Measurements from ENCODE around the gene CRYBG1.

The CRYBG1 gene

GRCh38 chr6:106419900-106420613, 59.5 kb downstream of the CRYBG1 start:
- no peaks in the 10 kb centered on the region for H3K9me3 ChIP-seq (ENCODE audit: low read length)
- H2AFZ ChIP-seq (ENCODE audit: low read depth, low read length) = no peak overlapping the region
- no peaks in the 10 kb centered on the region for H3K4me1 ChIP-seq (ENCODE audit: insufficient read depth, low read length)
- H3K27me3 ChIP-seq (ENCODE audit: insufficient read depth, low read length) = peaks cover 9% of the 10 kb centered on the region
- H3K4me3 ChIP-seq (ENCODE audit: low read length) = no peak overlapping the region
- H3K36me3 ChIP-seq (ENCODE audit: insufficient read depth, low read length) = no peaks in the 10 kb centered on the region

GRCh38 chr6:106421496-106421895, 61.0 kb downstream of the CRYBG1 start:
- H3K36me3 ChIP-seq (ENCODE audit: insufficient read depth, low read length) = no peaks in the 10 kb centered on the region
- no peaks in the 10 kb centered on the region for H3K9me3 ChIP-seq (ENCODE audit: low read length)
- H3K27me3 ChIP-seq (ENCODE audit: insufficient read depth, low read length) = peaks cover 13% of the 10 kb centered on the region
- no peak overlapping the region for H3K4me3 ChIP-seq (ENCODE audit: low read length)
- no peak overlapping the region for H2AFZ ChIP-seq (ENCODE audit: low read depth, low read length)
- no peaks in the 10 kb centered on the region for H3K4me1 ChIP-seq (ENCODE audit: insufficient read depth, low read length)

DNA sequence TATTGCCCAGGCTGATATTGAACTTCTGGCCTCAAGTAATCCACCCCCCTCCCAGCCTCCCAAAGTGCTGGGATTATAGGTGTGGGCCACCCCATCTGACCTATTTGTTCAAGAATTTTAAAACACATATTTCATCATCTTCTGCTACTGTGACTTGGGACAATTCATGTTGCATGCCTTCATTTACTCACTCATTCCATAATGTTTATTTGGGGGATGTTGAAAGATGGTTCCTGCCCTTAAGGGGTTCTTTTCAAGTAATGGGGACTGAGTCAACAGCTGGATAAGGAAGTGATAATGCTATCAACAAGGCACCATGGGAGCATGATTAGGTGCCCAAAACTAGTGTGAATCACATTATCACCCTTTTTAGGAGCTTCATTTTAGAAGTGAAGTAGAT, 62.0 kb downstream of the CRYBG1 start:
- no peak overlapping the region for H2AFZ ChIP-seq (ENCODE audit: low read depth, low read length)
- H3K4me3 ChIP-seq (ENCODE audit: low read length) = no peak overlapping the region
- H3K9me3 ChIP-seq (ENCODE audit: low read length) = no peaks in the 10 kb centered on the region
- no peaks in the 10 kb centered on the region for H3K36me3 ChIP-seq (ENCODE audit: insufficient read depth, low read length)
- peaks cover 18% of the 10 kb centered on the region for H3K27me3 ChIP-seq (ENCODE audit: insufficient read depth, low read length)
- H3K4me1 ChIP-seq (ENCODE audit: insufficient read depth, low read length) = no peaks in the 10 kb centered on the region

DNA sequence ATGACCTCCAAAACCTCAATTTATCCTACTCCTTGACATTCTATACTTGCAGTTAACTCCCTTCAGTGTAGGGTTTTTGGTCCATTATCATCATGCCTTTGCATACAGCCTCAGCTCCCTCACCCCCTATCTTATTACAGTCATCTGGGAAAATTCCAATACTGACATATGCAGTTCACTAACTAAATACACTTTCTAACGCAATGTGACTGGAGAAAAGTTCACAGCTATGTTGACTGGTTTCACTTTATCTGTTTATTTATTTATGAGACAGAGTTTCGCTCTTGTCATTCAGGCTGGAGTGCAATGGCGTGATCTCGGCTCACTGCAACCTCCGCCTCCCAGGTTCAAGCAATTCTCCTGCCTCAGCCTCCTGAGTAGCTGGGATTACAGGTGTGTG, 64.9 kb downstream of the CRYBG1 start:
- Histone ChIP-seq H3K4me1 (ENCODE audit: insufficient read depth, low read length) (no peaks in the 10 kb centered on the region), H3K36me3 (ENCODE audit: insufficient read depth, low read length) (no peaks in the 10 kb centered on the region), H3K9me3 (ENCODE audit: low read length) (no peaks in the 10 kb centered on the region), H3K4me3 (ENCODE audit: low read length) (no peak overlapping the region), H2AFZ (ENCODE audit: low read depth, low read length) (no peak overlapping the region), H3K27me3 (ENCODE audit: insufficient read depth, low read length) (peaks cover 22% of the 10 kb centered on the region)

- Histone ChIP-seq H3K9me3 (ENCODE audit: low read length) (no peaks in the 10 kb centered on the region), H2AFZ (ENCODE audit: low read depth, low read length) (no peak overlapping the region), H3K4me3 (ENCODE audit: low read length) (no peak overlapping the region), H3K4me1 (ENCODE audit: insufficient read depth, low read length) (no peaks in the 10 kb centered on the region), H3K27me3 (ENCODE audit: insufficient read depth, low read length) (peaks cover 19% of the 10 kb centered on the region), H3K36me3 (ENCODE audit: insufficient read depth, low read length) (no peaks in the 10 kb centered on the region)
These were observed 65.9 kb downstream of the CRYBG1 start for GRCh38 chr6:106426250-106426970.

GRCh38 chr6:106430466-106430865, 69.9 kb downstream of the CRYBG1 start:
- Histone ChIP-seq H3K36me3 (ENCODE audit: insufficient read depth, low read length) (no peaks in the 10 kb centered on the region), H3K9me3 (ENCODE audit: low read length) (no peaks in the 10 kb centered on the region), H3K27me3 (ENCODE audit: insufficient read depth, low read length) (peaks cover 12% of the 10 kb centered on the region), H2AFZ (ENCODE audit: low read depth, low read length) (no peak overlapping the region), H3K4me3 (ENCODE audit: low read length) (no peak overlapping the region), H3K4me1 (ENCODE audit: insufficient read depth, low read length) (no peaks in the 10 kb centered on the region)

DNA sequence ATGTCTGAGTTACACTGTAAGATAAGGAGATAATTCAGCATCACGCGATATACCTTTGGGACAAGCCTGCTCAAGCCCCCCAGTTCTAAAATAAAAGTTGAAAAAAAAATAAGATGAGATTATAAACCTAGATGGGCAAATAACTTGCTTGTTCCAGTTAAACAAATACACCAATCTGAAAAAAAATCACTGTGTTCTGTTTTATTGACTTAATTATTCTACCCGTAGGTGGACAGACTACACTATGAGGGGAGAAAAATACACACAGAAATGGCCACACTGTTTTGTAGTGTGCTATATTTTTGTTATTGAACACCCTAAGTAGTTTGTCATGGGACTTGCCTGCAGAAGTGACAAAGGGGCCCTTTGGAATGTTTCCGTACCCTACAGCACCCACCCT, 70.9 kb downstream of the CRYBG1 start:
- Histone ChIP-seq H3K27me3 (ENCODE audit: insufficient read depth, low read length) (peaks cover 8% of the 10 kb centered on the region), H2AFZ (ENCODE audit: low read depth, low read length) (no peak overlapping the region), H3K4me1 (ENCODE audit: insufficient read depth, low read length) (no peaks in the 10 kb centered on the region), H3K9me3 (ENCODE audit: low read length) (no peaks in the 10 kb centered on the region), H3K36me3 (ENCODE audit: insufficient read depth, low read length) (no peaks in the 10 kb centered on the region), H3K4me3 (ENCODE audit: low read length) (no peak overlapping the region)

DNA sequence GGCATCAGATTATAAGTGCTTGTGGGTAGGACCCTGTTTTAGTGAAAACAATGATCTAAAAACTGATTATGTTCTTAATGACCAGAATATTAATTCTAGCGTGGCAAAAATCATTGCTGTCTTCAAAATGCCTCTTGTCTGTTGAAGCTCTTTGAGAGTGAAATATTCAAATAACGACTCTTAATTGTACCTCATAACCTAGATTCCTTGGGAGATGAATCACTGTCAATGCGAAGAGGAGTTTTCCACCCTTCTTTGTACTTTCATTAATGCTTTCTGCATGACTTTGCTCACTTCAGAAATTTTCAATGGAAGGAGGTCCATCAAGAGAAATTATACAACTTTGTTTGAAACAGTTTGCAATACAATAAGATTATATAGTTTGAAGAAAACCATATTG, 71.5 kb downstream of the CRYBG1 start:
- Histone ChIP-seq H3K9me3 (ENCODE audit: low read length) (no peaks in the 10 kb centered on the region), H2AFZ (ENCODE audit: low read depth, low read length) (no peak overlapping the region), H3K27me3 (ENCODE audit: insufficient read depth, low read length) (peaks cover 4% of the 10 kb centered on the region), H3K4me1 (ENCODE audit: insufficient read depth, low read length) (no peaks in the 10 kb centered on the region), H3K4me3 (ENCODE audit: low read length) (no peak overlapping the region), H3K36me3 (ENCODE audit: insufficient read depth, low read length) (no peaks in the 10 kb centered on the region)

- Histone ChIP-seq H3K36me3 (ENCODE audit: insufficient read depth, low read length) (no peaks in the 10 kb centered on the region), H3K4me3 (ENCODE audit: low read length) (no peak overlapping the region), H3K4me1 (ENCODE audit: insufficient read depth, low read length) (no peaks in the 10 kb centered on the region), H2AFZ (ENCODE audit: low read depth, low read length) (no peak overlapping the region), H3K9me3 (ENCODE audit: low read length) (no peaks in the 10 kb centered on the region), H3K27me3 (ENCODE audit: insufficient read depth, low read length) (peaks cover under 1% of the 10 kb centered on the region)
These were observed 74.0 kb downstream of the CRYBG1 start for GRCh38 chr6:106434530-106434929.

DNA sequence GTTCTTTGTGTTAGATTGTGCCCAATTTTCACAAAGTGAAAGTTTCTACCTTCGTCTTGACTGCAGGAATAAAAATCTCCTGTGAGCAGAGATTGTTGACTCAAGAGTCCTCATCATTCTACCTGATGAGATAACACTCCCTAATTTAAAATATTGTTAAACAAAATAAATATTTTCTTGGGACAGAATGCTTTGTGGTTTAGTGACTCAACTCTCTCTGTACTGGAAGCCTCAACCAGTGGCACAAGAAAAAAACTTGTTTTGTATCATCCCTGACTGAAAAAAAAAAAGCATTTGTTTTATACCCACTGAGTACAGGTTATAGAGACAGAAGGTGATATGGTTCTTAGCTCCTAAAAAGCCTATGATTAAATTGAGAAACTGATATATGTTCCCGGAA, 78.9 kb downstream of the CRYBG1 start:
- H2AFZ ChIP-seq (ENCODE audit: low read depth, low read length) = no peak overlapping the region
- no peaks in the 10 kb centered on the region for H3K36me3 ChIP-seq (ENCODE audit: insufficient read depth, low read length)
- peaks cover 4% of the 10 kb centered on the region for H3K4me1 ChIP-seq (ENCODE audit: insufficient read depth, low read length)
- no peaks in the 10 kb centered on the region for H3K9me3 ChIP-seq (ENCODE audit: low read length)
- no peak overlapping the region for H3K4me3 ChIP-seq (ENCODE audit: low read length)
- peaks cover 11% of the 10 kb centered on the region for H3K27me3 ChIP-seq (ENCODE audit: insufficient read depth, low read length)

GRCh38 chr6:106440546-106440945, 80.0 kb downstream of the CRYBG1 start:
- Histone ChIP-seq H3K4me3 (ENCODE audit: low read length) (no peak overlapping the region), H3K4me1 (ENCODE audit: insufficient read depth, low read length) (peaks cover 4% of the 10 kb centered on the region), H3K36me3 (ENCODE audit: insufficient read depth, low read length) (no peaks in the 10 kb centered on the region), H3K27me3 (ENCODE audit: insufficient read depth, low read length) (peaks cover 11% of the 10 kb centered on the region), H2AFZ (ENCODE audit: low read depth, low read length) (no peak overlapping the region), H3K9me3 (ENCODE audit: low read length) (no peaks in the 10 kb centered on the region)

- H3K4me3 ChIP-seq (ENCODE audit: low read length) = no peak overlapping the region
These were observed 81.9 kb downstream of the CRYBG1 start for GRCh38 chr6:106442395-106442794.

GRCh38 chr6:106444777-106445507, 84.4 kb downstream of the CRYBG1 start:
- no peak overlapping the region for H2AFZ ChIP-seq (ENCODE audit: low read depth, low read length)
- no peaks in the 10 kb centered on the region for H3K9me3 ChIP-seq (ENCODE audit: low read length)
- peaks cover 4% of the 10 kb centered on the region for H3K4me1 ChIP-seq (ENCODE audit: insufficient read depth, low read length)
- no peaks in the 10 kb centered on the region for H3K36me3 ChIP-seq (ENCODE audit: insufficient read depth, low read length)
- no peak overlapping the region for H3K4me3 ChIP-seq (ENCODE audit: low read length)
- peaks cover 12% of the 10 kb centered on the region for H3K27me3 ChIP-seq (ENCODE audit: insufficient read depth, low read length)

More at GRCh38 chr6:106442395-106442794, 81.9 kb downstream of the CRYBG1 start:
- peaks cover 11% of the 10 kb centered on the region for H3K27me3 ChIP-seq (ENCODE audit: insufficient read depth, low read length)
- H2AFZ ChIP-seq (ENCODE audit: low read depth, low read length) = no peak overlapping the region
- H3K9me3 ChIP-seq (ENCODE audit: low read length) = no peaks in the 10 kb centered on the region
- no peaks in the 10 kb centered on the region for H3K36me3 ChIP-seq (ENCODE audit: insufficient read depth, low read length)
- peaks cover 4% of the 10 kb centered on the region for H3K4me1 ChIP-seq (ENCODE audit: insufficient read depth, low read length)

Measured in neuron (in vitro differentiated cells).